HCT116 (cell line): ENCODE results near the gene RPL38. TPM values are rescaled to one million over a fixed set of nuclear protein-coding genes. Genes with fewer than 3 reads are reported as not detected.

Source experiments
- ATAC-seq: fragments of 200-7000 bp; cut with Tn5 transposase; 2 replicates; pipeline ENCODE4 v1.9.1; 2020; ENCODE audit warnings: mild to moderate bottlenecking, moderate library complexity
- BruUV-seq: library from RNA; stranded (reverse); fragments of 400-500 nt; replicated peaks from 2 replicates; lab custom pipeline; 2021; lab: Mats Ljungman, UMichigan
- CTCF ChIA-PET: fragments of 300-600 bp; sonication (Branson Sonifier 250); formaldehyde crosslinking; loops from one replicate; lab custom pipeline; 2021; ENCODE audit warnings: antibody characterized with exemption; lab: Charles Lee
- POLR2A ChIA-PET: fragments of 300-600, 350-600 bp; sonication (Branson Sonifier 250); formaldehyde crosslinking; loops from one replicate; lab custom pipeline; 2021; ENCODE audit warnings: antibody characterized with exemption; lab: Charles Lee
- RAD21 ChIA-PET, 2 experiments: fragments of 300-600 bp; sonication (Branson Sonifier 250); formaldehyde crosslinking; loops; one replicate each; lab custom pipeline; 2023; ENCODE audit warnings: low total read pairs in 2 of 2; ENCODE audit not compliant: uncharacterized antibody in 2 of 2, unreplicated experiment in 2 of 2, low non-redundant PET in 1 of 2; lab: Charles Lee
- DNase-seq: peaks from one replicate; pipeline ENCODE4 v3.0.0-alpha.2; 2010; ENCODE audit warnings: low read depth, low spot score
- H2AFZ ChIP-seq: fragments of 200-600 bp; shearing (Covaris generic), sonication (generic); 2 replicates; pipeline ENCODE4 v1.6.1; 2017; ENCODE audit warnings: low read depth, mixed run types, mixed read lengths, antibody characterized with exemption, low read length; ENCODE audit not compliant: poor library complexity, severe bottlenecking
- H3K27ac ChIP-seq: 2 replicates; pipeline ENCODE4 v1.5.1; 2012; ENCODE audit warnings: low read depth, low read length
- H3K27me3 ChIP-seq: fragments of 200-600 bp; sonication (generic); 2 replicates; pipeline ENCODE4 v1.6.1; 2016; ENCODE audit warnings: mixed run types, low read length, mixed read lengths; ENCODE audit not compliant: insufficient read depth
- H3K36me3 ChIP-seq, 2 experiments: fragments of 200-500 bp in 1 of 2; fragments of 200-600 bp in 1 of 2; sonication (Bioruptor generic) in 1 of 2; sonication (generic) in 1 of 2; 2 replicates each; pipeline versions ENCODE4 v1.5.1 to v1.6.1; 2014 to 2016; ENCODE audit warnings: low read length in 2 of 2, inconsistent platforms in 1 of 2, mixed read lengths in 1 of 2, mixed run types in 1 of 2; ENCODE audit not compliant: insufficient read depth in 2 of 2, control insufficient read depth in 1 of 2
- H3K4me1 ChIP-seq, 2 experiments: fragments of 200-600 bp in 1 of 2; sonication (generic) in 1 of 2; 2 replicates each; pipeline versions ENCODE4 v1.5.1 to v1.6.1; 2012 to 2017; ENCODE audit warnings: low read length in 2 of 2, inconsistent platforms in 1 of 2, mild to moderate bottlenecking in 1 of 2, mixed read lengths in 1 of 2, mixed run types in 1 of 2, moderate library complexity in 1 of 2; ENCODE audit not compliant: insufficient read depth in 2 of 2, control insufficient read depth in 1 of 2
- H3K4me2 ChIP-seq: fragments of 200-600 bp; sonication (generic); 2 replicates; pipeline ENCODE4 v1.6.1; 2017; ENCODE audit warnings: mixed run types, low read length, mixed read lengths
- H3K4me3 ChIP-seq, 2 experiments: fragments of 200-600 bp in 1 of 2; sonication (generic) in 1 of 2; replicated peaks in 1 of 2; 2 replicates each; pipeline ENCODE4 v1.5.1; 2011 to 2016; ENCODE audit warnings: low read length in 2 of 2, control low read depth in 1 of 2, low read depth in 1 of 2, mild to moderate bottlenecking in 1 of 2, mixed read lengths in 1 of 2, mixed run types in 1 of 2
- H3K79me2 ChIP-seq: fragments of 200-600 bp; sonication (generic); 2 replicates; pipeline ENCODE4 v1.6.1; 2017; ENCODE audit warnings: mild to moderate bottlenecking, mixed run types, low read length, moderate library complexity, mixed read lengths; ENCODE audit not compliant: insufficient read depth
- H3K9ac ChIP-seq: fragments of 200-600 bp; sonication (generic); 2 replicates; pipeline ENCODE4 v1.6.1; 2016; ENCODE audit warnings: low read length, mixed read lengths
- H3K9me2 ChIP-seq: fragments of 200-600 bp; sonication (generic), shearing (Covaris generic); 2 replicates; pipeline ENCODE4 v1.6.1; 2017; ENCODE audit warnings: mixed run types, mild to moderate bottlenecking, moderate library complexity; ENCODE audit not compliant: insufficient read depth
- H3K9me3 ChIP-seq, 2 experiments: fragments of 200-500 bp in 1 of 2; fragments of 200-600 bp in 1 of 2; sonication (Bioruptor generic) in 1 of 2; sonication (generic) in 1 of 2; 2 replicates each; pipeline ENCODE4 v1.6.1; 2014 to 2017; ENCODE audit warnings: low read length in 2 of 2, mixed read lengths in 2 of 2, inconsistent platforms in 1 of 2, low read depth in 1 of 2, mild to moderate bottlenecking in 1 of 2, mixed run types in 1 of 2, moderate library complexity in 1 of 2; ENCODE audit not compliant: control insufficient read depth in 1 of 2, insufficient read depth in 1 of 2
- H4K20me1 ChIP-seq: fragments of 200-600 bp; sonication (generic), shearing (Covaris generic); 2 replicates; pipeline ENCODE4 v1.6.1; 2017; ENCODE audit warnings: mixed run types, mild to moderate bottlenecking, moderate library complexity; ENCODE audit not compliant: insufficient read depth
- CBX3 ChIP-seq: IDR thresholded peaks from 2 replicates; pipeline ENCODE4 v1.6.1; 2012; ENCODE audit warnings: low read depth
- EGR1 ChIP-seq: IDR thresholded peaks from 2 replicates; pipeline ENCODE4 v1.6.1; 2012; ENCODE audit warnings: low read depth
- EZH2 ChIP-seq: fragments of 200-600 bp; sonication (generic); IDR thresholded peaks from 2 replicates; pipeline ENCODE4 v1.6.1; 2017; ENCODE audit warnings: antibody characterized with exemption, mixed run types
- EZH2phosphoT487 ChIP-seq: fragments of 200-600 bp; IDR thresholded peaks from 2 replicates; pipeline ENCODE4 v1.6.1; 2018; ENCODE audit warnings: antibody characterized with exemption, borderline replicate concordance
- JUND ChIP-seq: IDR thresholded peaks from 2 replicates; pipeline ENCODE4 v1.6.1; 2012
- RAD21 ChIP-seq: IDR thresholded peaks from 2 replicates; pipeline ENCODE4 v1.6.1; 2012; ENCODE audit warnings: low read depth, mild to moderate bottlenecking
- ZFX ChIP-seq: fragments of 450-650 bp; IDR thresholded peaks from 2 replicates; pipeline ENCODE4 v1.6.1; 2017
- intact Hi-C: fragments of 100-400 bp; cut with micrococcal nuclease; formaldehyde crosslinking; loops from 2 replicates; pipeline ENCODE4 v1.10.0; 2022
- total RNA-seq: library from RNA; stranded (reverse); gene quantifications from one replicate; pipeline ENCODE4 v1.2.1, GENCODE V29; 2021; ENCODE audit not compliant: unreplicated experiment
- TF ChIP-seq, protein P1 (sequence below), 3 experiments: fragments of 200-600 bp in 1 of 3; sonication (generic) in 1 of 3; IDR thresholded peaks in 2 of 3; conservative IDR thresholded peaks in 1 of 3; 2 replicates each; pipeline ENCODE4 v1.5.1; 2012 to 2017; ENCODE audit warnings: low read depth in 2 of 3, low read length in 2 of 3, antibody characterized with exemption in 1 of 3, borderline replicate concordance in 1 of 3, control low read depth in 1 of 3, mild to moderate bottlenecking in 1 of 3, mixed read lengths in 1 of 3, mixed run types in 1 of 3, moderate library complexity in 1 of 3; ENCODE audit not compliant: insufficient read depth in 1 of 3
- TF ChIP-seq, protein P2 (sequence below): IDR thresholded peaks from 2 replicates; pipeline ENCODE4 v1.6.1; 2012

The RPL38 gene
- total RNA-seq, 1 experiment from 2014 or later, result 1,628 TPM

DNA sequence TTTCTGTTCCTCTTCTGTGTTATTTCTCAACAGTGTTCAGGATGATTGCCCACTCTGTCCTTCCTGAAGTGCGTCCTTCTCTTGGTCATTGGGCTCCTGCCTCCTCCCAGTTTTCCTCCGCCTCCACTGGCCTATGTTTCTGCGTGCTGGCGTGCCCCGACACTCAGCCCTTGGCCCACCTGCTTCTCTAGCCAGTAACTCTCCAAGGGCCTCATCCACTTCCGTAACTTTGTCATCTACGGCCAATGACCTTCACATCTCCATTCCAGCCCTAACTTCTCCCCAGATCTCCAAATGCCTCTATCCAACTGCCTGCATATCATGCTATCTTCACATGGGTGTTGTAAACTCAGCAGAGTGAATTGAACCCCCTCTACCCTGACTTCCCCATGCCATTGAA lies 39.6 kb upstream of the RPL38 start:
- CTCF ChIA-PET, result interaction anchor here (1.1 kb wide), 1 partner anchor 36 kb away, joined by 3 read pairs; no protein-coding TSS in a partner anchor

More for the DNA sequence above, 39.6 kb upstream of the RPL38 start:
- Histone ChIP-seq H3K9ac (no peak overlapping the region), H3K27me3 (peaks cover 37% of the 10 kb centered on the region), H3K27ac (no peak overlapping the region), H3K79me2 (no peaks in the 10 kb centered on the region), H4K20me1 (no peaks in the 10 kb centered on the region), H3K4me2 (no peak overlapping the region), H3K9me3 (no peaks in the 10 kb centered on the region), H2AFZ (no peak overlapping the region), H3K36me3 (no peaks in the 10 kb centered on the region), H3K9me2 (no peaks in the 10 kb centered on the region), H3K4me1 (no peaks in the 10 kb centered on the region), H3K4me3 (no peak overlapping the region)
- POLR2A ChIA-PET, result no interaction called here
- no TSS peak for BruUV-seq
- intact Hi-C loops, result no loop called here
- ATAC-seq (no peak), DNase-seq (no peak)
- RAD21 ChIA-PET, result no interaction called here
- TF ChIP-seq CBX3 (no peak), EZH2 (no peak), RAD21 (no peak), EZH2phosphoT487 (no peak), EGR1 (no peak), JUND (no peak), ZFX (no peak)
- TF ChIP-seq, protein P1, sequence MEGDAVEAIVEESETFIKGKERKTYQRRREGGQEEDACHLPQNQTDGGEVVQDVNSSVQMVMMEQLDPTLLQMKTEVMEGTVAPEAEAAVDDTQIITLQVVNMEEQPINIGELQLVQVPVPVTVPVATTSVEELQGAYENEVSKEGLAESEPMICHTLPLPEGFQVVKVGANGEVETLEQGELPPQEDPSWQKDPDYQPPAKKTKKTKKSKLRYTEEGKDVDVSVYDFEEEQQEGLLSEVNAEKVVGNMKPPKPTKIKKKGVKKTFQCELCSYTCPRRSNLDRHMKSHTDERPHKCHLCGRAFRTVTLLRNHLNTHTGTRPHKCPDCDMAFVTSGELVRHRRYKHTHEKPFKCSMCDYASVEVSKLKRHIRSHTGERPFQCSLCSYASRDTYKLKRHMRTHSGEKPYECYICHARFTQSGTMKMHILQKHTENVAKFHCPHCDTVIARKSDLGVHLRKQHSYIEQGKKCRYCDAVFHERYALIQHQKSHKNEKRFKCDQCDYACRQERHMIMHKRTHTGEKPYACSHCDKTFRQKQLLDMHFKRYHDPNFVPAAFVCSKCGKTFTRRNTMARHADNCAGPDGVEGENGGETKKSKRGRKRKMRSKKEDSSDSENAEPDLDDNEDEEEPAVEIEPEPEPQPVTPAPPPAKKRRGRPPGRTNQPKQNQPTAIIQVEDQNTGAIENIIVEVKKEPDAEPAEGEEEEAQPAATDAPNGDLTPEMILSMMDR (IDR thresholded peaks at IDR 0.05 in 2 of 3, conservative IDR thresholded peaks at IDR 0.05 in 1 of 3; ENCODE audit: borderline replicate concordance in 1 of 3, insufficient read depth in 1 of 3, low read depth in 2 of 3, low read length in 2 of 3), result no peak
- TF ChIP-seq, protein P2, sequence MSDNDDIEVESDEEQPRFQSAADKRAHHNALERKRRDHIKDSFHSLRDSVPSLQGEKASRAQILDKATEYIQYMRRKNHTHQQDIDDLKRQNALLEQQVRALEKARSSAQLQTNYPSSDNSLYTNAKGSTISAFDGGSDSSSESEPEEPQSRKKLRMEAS, result no peak
